HCEC 1CT (cell line): ENCODE measurements around the gene PACSIN2.
"Not testable (repeated sequence)": the region's sequence is repeated elsewhere in the genome, so short reads cannot be mapped to it uniquely, and the experiment has no call there.

Source experiments
- DNase-seq: peaks from one replicate; pipeline ENCODE4 v3.0.0-alpha.2; 2017

Gene PACSIN2

GRCh38 chr22:42942351-42942750 lies 72.6 kb downstream of the PACSIN2 start:
- DNase-seq = no peak

GRCh38 chr22:42939941-42940653 lies 74.9 kb downstream of the PACSIN2 start:
- DNase-seq = peak; percentile 82

DNA sequence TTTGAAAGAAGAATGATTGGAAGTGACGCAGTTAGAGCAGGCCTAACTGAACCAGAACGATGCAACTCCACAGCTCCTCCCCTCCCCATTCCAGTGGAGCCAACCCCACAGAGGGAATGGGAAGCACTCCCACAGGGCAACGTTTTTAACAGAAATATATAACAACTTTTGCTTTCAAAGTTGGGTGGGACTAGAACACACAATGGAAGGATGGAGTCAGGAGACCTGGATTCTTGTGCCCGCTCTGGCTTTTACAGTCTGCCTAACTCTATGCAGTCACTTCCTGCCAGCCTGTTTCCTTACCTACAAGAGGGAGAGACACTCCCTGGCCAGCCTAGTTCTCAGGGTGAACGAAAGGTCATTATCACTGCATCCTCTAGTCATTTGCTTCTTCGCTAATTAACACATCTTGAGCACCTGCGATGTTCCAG lies 75.5 kb downstream of the PACSIN2 start:
- DNase-seq = no peak

DNA sequence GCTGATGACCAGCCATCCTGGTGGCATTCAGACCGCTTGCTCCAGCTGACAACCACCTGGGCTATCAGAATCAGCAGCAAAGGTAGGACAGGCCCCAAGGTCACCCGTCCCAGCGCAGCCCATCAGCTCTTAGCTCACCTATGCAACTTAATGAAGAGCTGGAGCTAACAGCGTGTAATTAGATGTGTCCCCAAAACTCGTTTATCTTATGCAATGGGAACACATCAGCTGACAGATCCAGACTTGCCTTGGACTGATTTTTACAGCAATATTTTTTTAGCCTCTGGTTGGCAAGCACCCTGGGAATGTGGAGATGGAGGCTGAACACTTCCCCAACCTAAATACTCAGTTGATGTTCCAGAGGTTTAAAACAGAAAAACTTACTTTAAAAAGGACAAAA lies 76.0 kb downstream of the PACSIN2 start:
- DNase-seq = no peak

- no peak for DNase-seq
Measured at GRCh38 chr22:42938449-42938848, 76.5 kb downstream of the PACSIN2 start.

GRCh38 chr22:42937164-42937843 lies 77.6 kb downstream of the PACSIN2 start:
- peak; percentile 86 for DNase-seq

DNA sequence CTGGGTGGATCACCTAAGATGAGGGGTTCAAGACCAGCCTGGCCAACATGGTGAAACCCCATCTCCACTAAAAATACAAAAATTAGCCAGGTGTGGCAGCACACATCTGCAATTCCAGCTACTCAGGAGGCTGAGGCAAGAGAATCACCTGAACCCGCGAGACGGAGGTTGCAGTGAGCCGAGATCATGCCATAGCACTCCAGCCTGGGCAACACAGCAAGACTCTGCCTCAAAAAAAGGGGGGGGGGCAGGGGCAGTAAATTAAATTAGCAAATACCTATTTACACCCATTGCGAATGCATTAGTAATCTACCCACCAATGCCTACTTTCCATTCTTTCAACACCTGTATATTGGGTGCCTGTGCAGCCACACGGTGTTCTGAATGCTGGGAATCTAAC lies 78.3 kb downstream of the PACSIN2 start:
- DNase-seq = not testable (repeated sequence)

DNA sequence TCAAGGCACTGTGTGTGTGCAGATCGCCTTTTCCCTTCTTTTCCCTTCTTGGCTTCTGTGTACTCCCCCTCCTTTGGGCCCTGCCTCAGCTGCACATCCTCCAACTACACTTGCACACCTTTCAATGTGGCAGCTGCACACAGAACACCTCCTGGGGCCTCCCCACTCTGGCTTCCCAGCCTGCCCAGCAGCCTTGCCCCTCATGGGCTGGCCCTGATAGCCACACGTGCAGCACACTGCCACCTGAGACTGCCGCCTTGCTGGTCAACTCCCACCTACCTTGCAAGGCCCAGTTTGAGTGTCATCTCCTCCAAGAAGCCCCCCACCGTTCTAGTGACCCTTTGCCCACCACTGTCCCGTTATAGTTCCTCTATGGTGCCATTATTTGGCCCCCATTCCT lies 80.6 kb downstream of the PACSIN2 start:
- DNase-seq = no peak

GRCh38 chr22:42933485-42934091 lies 81.4 kb downstream of the PACSIN2 start:
- DNase-seq = peak; percentile 93

DNA sequence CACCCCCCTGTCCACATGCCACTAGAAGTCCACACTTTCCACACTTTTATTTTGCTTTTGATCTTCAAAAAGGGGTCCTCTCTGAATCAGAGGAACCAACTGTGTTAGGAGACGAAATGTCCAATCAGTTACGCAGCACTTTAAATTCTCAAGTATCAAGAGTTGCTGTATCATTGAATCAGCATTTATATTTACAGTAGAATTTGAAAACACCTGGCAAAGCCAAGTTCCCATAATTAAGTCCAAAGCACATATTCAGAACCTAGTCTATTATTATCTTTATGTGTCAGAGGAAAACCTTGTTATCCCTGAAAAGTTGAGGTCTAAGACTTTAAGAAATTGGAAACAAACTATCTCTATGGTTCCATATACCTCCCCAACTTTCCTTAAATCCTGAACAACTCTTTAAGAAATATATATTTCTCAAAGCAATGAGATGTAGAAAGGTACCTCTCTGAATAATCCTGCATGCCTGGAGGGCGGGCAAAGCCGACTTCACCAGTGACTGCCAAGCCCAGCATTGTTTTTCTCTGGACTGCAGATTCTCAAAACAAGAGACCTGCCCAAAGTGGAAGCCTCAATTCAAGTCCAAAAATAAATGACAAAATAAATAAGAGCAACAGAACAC lies 82.0 kb downstream of the PACSIN2 start:
- no peak for DNase-seq

DNA sequence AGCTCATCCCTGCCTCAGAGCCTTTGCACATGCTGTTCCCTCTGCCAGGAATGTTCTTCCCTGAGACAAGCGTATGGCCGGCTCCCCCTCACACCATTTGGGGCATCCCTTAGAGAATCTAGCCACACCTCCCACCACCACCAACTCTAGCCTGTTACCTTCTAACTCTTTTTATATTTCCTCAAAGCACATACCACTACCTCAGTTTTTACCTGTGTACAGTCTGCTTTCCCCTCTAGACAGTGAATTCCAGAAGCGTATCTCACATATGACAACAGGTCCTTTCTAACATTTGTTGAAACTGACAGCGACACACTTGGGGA lies 82.8 kb downstream of the PACSIN2 start:
- DNase-seq = no peak

- DNase-seq = peak; percentile 30
Measured at GRCh38 chr22:42931421-42932196, 83.3 kb downstream of the PACSIN2 start.

DNA sequence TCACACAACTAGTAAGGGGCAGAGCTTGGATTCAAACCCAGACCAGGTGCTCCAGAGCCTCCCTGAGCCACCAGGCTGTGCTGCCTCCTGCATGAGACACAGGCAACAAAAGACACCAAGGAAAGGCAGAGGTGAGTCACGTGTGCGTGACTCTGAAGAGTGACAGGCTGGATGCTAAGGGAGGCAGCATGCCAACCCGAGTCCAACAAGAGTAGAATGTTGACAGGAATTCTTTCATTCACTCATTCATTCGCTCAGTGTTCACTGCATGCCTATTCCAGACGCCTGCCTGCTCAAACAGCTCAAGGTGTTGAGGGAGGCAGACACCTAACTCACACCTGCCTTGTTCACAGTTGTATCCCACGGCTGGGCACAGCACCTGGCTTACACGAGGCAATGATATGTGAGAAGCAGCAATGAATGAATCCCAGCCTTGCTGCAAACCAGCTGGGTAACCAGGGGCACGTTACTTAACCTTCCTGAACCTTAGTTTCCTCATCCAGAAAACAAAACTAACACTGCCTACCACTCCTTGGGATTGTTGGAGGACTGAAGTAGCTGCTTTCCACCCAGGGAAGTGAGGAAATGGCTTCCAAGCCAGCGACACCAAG lies 84.0 kb downstream of the PACSIN2 start:
- DNase-seq = peak; percentile 20

GRCh38 chr22:42929838-42930155 lies 85.2 kb downstream of the PACSIN2 start:
- DNase-seq = no peak

- DNase-seq = no peak
Measured at GRCh38 chr22:42928969-42929837, 85.7 kb downstream of the PACSIN2 start.

GRCh38 chr22:42927966-42928365 lies 87.0 kb downstream of the PACSIN2 start:
- DNase-seq = no peak

DNA sequence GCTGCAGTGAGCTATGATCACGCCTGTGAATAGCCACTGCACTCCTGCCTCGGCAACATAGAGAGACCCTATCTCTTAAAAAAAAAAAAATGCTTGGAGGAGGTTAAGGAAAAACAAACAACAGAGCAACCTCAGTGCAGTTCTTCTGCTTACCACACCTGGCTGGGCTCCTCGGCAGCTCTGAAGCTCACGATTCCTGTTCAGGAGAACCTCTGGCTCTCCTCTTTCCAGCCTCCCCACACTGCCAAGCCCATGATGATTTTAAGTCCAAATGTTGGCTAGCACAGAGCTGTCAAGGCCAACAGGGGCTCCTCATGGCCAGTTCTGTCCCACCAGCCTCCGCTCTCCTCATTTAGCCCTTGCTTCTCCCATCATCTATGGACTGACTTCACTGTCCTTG lies 88.2 kb downstream of the PACSIN2 start:
- DNase-seq = no peak

DNA sequence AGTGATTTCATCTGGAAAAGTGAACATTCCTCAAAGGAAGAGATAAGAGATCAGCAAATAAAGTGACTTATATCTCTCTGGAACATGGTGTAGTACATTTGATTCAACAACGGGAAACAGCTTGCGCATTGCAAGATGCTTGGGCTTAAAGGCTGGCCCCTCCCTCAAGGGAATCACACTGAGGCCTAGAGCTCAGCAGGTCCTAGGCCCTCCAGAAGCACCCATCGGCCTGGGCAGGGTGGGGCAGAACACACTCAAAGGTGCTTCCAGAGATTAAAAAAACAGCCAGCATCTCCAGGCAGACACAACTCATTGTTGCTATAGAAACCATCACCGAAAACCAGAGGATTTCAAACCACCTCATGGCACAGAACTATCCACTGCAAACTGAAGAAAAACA lies 88.8 kb downstream of the PACSIN2 start:
- DNase-seq = no peak

DNA sequence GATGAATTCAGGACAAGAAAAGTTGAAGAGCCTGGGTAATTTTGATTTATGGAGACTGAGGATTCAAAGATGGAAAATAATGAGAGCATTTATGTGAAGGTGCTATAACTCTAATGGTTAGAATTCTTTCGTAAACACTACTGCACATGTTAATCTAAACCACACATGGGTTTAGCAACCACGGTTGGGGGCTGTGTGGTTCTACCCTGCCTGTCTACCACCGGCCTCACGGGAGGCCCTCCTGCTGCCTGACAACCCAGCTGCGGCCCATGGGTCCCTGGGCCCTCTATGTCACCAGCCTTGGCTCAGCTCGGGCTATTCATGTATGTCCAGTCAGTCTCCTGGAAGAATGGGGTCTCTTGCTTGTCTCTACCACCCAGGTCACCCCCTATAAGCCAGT lies 89.4 kb downstream of the PACSIN2 start:
- DNase-seq = no peak

DNA sequence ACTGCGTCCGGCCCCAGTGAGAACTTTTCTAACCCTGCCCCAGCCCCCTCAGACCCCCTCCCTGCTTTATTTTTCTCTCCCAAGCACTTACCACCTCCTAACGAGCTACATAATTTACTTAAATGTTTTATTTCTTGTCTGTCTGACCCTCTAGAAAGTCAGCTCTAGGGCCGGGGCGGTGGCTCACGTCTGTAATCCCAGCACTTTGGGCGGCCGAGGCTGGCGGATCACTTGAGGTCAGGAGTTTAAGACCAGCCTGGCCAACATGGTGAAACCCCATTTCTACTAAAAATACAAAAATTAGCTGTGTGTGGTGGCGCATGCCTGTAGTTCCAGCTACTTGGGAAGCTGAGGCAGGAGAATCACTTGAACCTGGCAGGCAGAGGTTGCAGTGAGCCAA lies 89.9 kb downstream of the PACSIN2 start:
- not testable (repeated sequence) for DNase-seq

- no peak for DNase-seq
Measured at GRCh38 chr22:42924436-42924835, 90.5 kb downstream of the PACSIN2 start.
